RPMI7951 (cell line): Measurements from ENCODE around the gene ZNF83. TPM values are rescaled to one million over a fixed set of nuclear protein-coding genes. Genes with fewer than 3 reads are reported as not detected.
A peak's percentile ranks its signal among the peaks of the same experiment; 100 is the strongest.
"Not testable (repeated sequence)": the region's sequence is repeated elsewhere in the genome, so short reads cannot be mapped to it uniquely, and the experiment has no call there.

Experiments
- DNase-seq: peaks from one replicate; pipeline ENCODE4 v3.0.0-alpha.2; 2012; ENCODE audit warnings: low read depth
- total RNA-seq: library from RNA; depleted of rRNA; stranded (reverse); fragments of >200 nt; shearing (Covaris generic); gene quantifications from 2 replicates; pipeline ENCODE4 v1.2.3, GENCODE V29; 2014; rRNA removed

The ZNF83 gene
- total RNA-seq: 32.5 and 43.1 TPM in 2 replicates

GRCh38 chr19:52637718-52638585 lies at the start of gene ZNF83:
Gene ZNF83, minus strand, starts transcription at chr19:52638355.
- peak; percentile 94 for DNase-seq

GRCh38 chr19:52687684-52688083 lies 49.5 kb upstream of the ZNF83 start:
- DNase-seq: no peak

GRCh38 chr19:52685811-52686210 lies 47.7 kb upstream of the ZNF83 start:
- DNase-seq: no peak

GRCh38 chr19:52681216-52681615 lies 43.1 kb upstream of the ZNF83 start:
- DNase-seq: not testable (repeated sequence)

GRCh38 chr19:52679598-52679997 lies 41.4 kb upstream of the ZNF83 start:
- DNase-seq: no peak

GRCh38 chr19:52675239-52675638 lies 37.1 kb upstream of the ZNF83 start:
- DNase-seq: not testable (repeated sequence)

GRCh38 chr19:52673014-52673413 lies 34.9 kb upstream of the ZNF83 start:
- no peak for DNase-seq

- DNase-seq: no peak
These were observed 31.9 kb upstream of the ZNF83 start for GRCh38 chr19:52670046-52670445.

- no peak for DNase-seq
These were observed 31.4 kb upstream of the ZNF83 start for GRCh38 chr19:52669586-52669985.

- DNase-seq: no peak
These were observed 29.8 kb upstream of the ZNF83 start for GRCh38 chr19:52667972-52668371.

- no peak for DNase-seq
These were observed 28.4 kb upstream of the ZNF83 start for GRCh38 chr19:52666506-52666905.

GRCh38 chr19:52665529-52665928 lies 27.4 kb upstream of the ZNF83 start:
- no peak for DNase-seq

- no peak for DNase-seq
These were observed 26.9 kb upstream of the ZNF83 start for GRCh38 chr19:52665027-52665426.

- no peak for DNase-seq
These were observed 26.3 kb upstream of the ZNF83 start for GRCh38 chr19:52664461-52664860.

GRCh38 chr19:52662631-52663030 lies 24.5 kb upstream of the ZNF83 start:
- DNase-seq: no peak

GRCh38 chr19:52660981-52661380 lies 22.8 kb upstream of the ZNF83 start:
- DNase-seq: peak; percentile 63

GRCh38 chr19:52659013-52659412 lies 20.9 kb upstream of the ZNF83 start:
- DNase-seq: no peak

- DNase-seq: no peak
These were observed 20.4 kb upstream of the ZNF83 start for GRCh38 chr19:52658595-52658994.

- DNase-seq: no peak
These were observed 15.0 kb upstream of the ZNF83 start for GRCh38 chr19:52653161-52653560.

- no peak for DNase-seq
These were observed 13.8 kb upstream of the ZNF83 start for GRCh38 chr19:52651956-52652355.

GRCh38 chr19:52648336-52649016 lies 10.3 kb upstream of the ZNF83 start:
- no peak for DNase-seq

- peak; percentile 13 for DNase-seq
These were observed 8.5 kb upstream of the ZNF83 start for GRCh38 chr19:52646571-52647217.

GRCh38 chr19:52640916-52641315 lies 2.8 kb upstream of the ZNF83 start:
- DNase-seq: no peak
